GM12872 (cell line): ENCODE results near the gene PPP4R2.

ENCODE experiments used
- CTCF ChIP-seq: IDR thresholded peaks from 3 replicates; pipeline ENCODE4 v1.5.1; 2011; ENCODE audit warnings: low read depth, mild to moderate bottlenecking, low read length, moderate library complexity; ENCODE audit not compliant: insufficient read depth

PPP4R2 gene

GRCh38 chr3:73045391-73045790, 48.8 kb downstream of the PPP4R2 start:
- TF ChIP-seq CTCF = no peak

- TF ChIP-seq CTCF = no peak
Measured at GRCh38 chr3:73046195-73046594, 49.6 kb downstream of the PPP4R2 start.

GRCh38 chr3:73049319-73049718, 52.7 kb downstream of the PPP4R2 start:
- TF ChIP-seq CTCF = no peak

DNA sequence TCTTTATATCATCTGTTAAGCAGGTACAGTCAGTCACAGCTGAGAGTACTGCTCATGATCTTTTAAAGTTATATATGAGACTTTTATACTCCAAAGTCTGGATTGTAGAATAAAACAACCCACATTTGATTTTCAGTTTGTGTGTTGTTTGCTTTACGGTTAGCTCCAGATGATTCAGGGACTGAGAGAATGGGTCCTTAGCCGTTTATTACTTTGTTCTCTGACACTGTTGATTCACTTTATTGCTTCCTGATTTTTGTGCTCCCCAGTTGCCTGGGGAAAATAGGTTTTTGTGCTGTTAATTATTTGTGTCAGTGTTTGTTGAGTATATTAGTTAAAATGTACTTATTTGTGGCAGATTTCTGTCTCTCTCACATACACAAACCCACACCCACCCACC, 56.2 kb downstream of the PPP4R2 start:
- TF ChIP-seq CTCF = no peak

GRCh38 chr3:73055583-73055982, 59.0 kb downstream of the PPP4R2 start:
- no peak for TF ChIP-seq CTCF

DNA sequence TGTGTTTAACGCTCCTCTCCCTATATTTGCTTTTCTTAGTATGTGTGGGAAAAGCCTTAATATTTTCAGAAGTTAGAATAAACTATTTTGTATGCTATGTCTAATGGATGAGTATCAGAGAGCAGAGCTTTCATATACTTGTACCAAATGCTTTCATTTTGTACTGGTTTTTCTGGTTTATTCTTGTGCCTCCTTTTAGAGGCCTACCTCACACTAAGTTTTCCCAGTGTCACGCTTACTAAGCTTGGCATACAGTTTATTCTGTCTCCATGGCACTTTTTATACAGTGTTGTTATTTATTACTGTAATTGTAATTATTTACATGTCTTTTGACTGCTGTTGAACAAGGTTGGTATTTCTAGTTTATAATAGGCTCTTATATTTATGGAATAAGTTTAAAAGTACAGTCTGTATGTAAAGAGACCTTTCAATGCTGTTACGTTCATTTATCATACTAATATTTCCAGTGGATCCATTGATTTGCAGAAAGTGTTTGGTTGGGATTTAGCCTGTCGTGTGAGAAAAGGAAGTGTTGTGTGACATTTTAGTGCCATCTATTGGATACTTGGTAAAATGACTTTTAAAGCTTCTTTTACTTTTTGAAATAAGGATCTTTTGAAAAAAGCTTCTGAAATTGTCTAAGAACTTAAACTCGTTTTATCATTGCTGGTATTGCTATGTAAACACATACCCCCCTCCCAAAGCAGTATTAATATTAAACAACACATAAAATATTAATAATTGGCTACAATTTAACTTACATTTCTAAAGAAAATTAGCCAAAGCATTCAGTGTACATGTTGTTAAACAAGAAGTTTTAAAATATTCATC, 59.6 kb downstream of the PPP4R2 start:
- TF ChIP-seq CTCF = peak; percentile 41; the same call in 2 of the 3 replicates

DNA sequence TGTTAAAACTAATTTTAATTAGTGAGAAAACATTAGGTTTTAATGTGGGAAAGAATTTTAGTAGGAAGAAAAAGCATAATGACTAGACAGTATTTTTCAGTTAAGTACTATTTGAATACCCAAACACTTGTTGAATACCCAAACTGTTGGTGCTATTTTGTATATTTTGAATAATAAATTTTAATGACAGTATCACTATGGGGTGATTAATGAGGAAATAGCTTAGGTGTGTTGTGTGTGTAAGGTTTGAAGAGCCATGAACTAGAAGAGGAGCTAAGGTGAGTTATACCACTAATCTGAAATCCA, 60.2 kb downstream of the PPP4R2 start:
- TF ChIP-seq CTCF = no peak
